Neuron (in vitro differentiated cells): ENCODE measurements around the gene DSCAML1.

Source experiments
- H2AFZ ChIP-seq: one replicate; pipeline ENCODE4 v1.6.1; 2013; ENCODE audit warnings: low read depth, mild to moderate bottlenecking, inconsistent platforms, low read length, moderate library complexity
- H3K27me3 ChIP-seq: one replicate; pipeline ENCODE4 v1.6.1; 2013; ENCODE audit warnings: low read length; ENCODE audit not compliant: insufficient read depth
- H3K36me3 ChIP-seq: one replicate; pipeline ENCODE4 v1.6.1; 2013; ENCODE audit warnings: low read length; ENCODE audit not compliant: insufficient read depth
- H3K4me1 ChIP-seq: one replicate; pipeline ENCODE4 v1.6.1; 2013; ENCODE audit warnings: low read length; ENCODE audit not compliant: insufficient read depth
- H3K4me3 ChIP-seq: 2 replicates; pipeline ENCODE4 v1.5.1; 2013; ENCODE audit warnings: mild to moderate bottlenecking, low read length, moderate library complexity
- H3K9me3 ChIP-seq: one replicate; pipeline ENCODE4 v1.6.1; 2013; ENCODE audit warnings: low read length

The DSCAML1 gene

GRCh38 chr11:117492578-117493251, 304.3 kb downstream of the DSCAML1 start:
- no peak overlapping the region for H3K4me3 ChIP-seq
- H3K4me1 ChIP-seq, result peaks cover 10% of the 10 kb centered on the region
- H3K9me3 ChIP-seq, result no peaks in the 10 kb centered on the region
- H3K27me3 ChIP-seq, result peaks cover 23% of the 10 kb centered on the region
- no peak overlapping the region for H2AFZ ChIP-seq
- H3K36me3 ChIP-seq, result no peaks in the 10 kb centered on the region

- Histone ChIP-seq H3K36me3 (no peaks in the 10 kb centered on the region), H3K27me3 (peaks cover 23% of the 10 kb centered on the region), H3K4me3 (no peak overlapping the region), H3K4me1 (peaks cover 10% of the 10 kb centered on the region), H3K9me3 (no peaks in the 10 kb centered on the region), H2AFZ (no peak overlapping the region)
Measured at GRCh38 chr11:117490911-117491310, 306.1 kb downstream of the DSCAML1 start.

- Histone ChIP-seq H3K4me3 (no peak overlapping the region), H3K9me3 (no peaks in the 10 kb centered on the region), H3K4me1 (peaks cover 10% of the 10 kb centered on the region), H2AFZ (no peak overlapping the region), H3K36me3 (no peaks in the 10 kb centered on the region), H3K27me3 (peaks cover 22% of the 10 kb centered on the region)
Measured at GRCh38 chr11:117489999-117490679, 306.9 kb downstream of the DSCAML1 start.

DNA sequence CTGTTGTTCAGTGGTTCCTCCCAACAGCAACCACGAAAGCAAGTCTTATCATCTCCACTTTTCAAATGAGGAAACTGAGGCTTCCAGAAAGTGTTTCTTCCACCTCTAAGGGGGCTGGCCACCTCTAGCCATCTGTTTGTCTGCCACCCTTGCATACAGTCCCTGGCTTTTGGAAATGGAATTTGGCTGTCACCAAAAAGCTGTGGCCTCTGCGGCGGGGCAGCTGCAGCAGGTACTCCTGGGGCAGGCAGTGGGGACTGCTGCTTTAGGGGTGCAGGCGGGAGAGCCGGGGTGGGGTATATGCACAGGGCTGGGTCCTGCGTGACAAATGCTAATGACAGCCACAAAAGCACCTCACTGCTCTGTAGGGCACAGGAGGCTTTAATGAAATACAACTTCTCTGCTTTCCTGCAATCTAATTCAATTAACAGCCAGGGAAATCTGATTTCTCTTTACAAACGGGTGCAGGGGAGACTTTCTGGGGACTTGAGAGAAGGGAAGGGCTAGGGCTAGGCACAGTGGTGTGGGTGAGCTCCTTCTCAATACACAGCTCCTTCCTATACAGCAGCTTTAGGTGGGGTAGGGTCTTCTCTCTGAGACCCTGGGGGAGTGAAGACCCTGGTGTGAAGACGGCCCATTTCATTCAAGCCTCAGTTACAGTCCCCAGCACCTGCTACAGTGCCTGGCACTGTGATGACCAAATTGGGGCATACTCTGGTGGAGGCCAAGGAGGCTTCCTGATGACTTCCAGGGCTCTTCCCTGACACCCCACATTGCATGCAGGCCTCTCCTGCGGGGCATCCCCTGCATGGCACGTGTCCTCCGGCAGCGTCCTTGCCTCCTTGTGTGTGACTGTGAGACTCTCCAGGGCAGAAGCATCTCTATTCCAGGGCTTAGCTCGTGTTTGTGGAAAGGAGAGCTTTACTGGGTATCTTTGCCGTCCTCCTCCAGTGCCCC, 307.7 kb downstream of the DSCAML1 start:
- peaks cover 22% of the 10 kb centered on the region for H3K27me3 ChIP-seq
- H3K4me1 ChIP-seq, result peaks cover 12% of the 10 kb centered on the region
- no peak overlapping the region for H2AFZ ChIP-seq
- no peaks in the 10 kb centered on the region for H3K9me3 ChIP-seq
- H3K4me3 ChIP-seq, result no peak overlapping the region
- no peaks in the 10 kb centered on the region for H3K36me3 ChIP-seq

GRCh38 chr11:117486059-117486458, 311.0 kb downstream of the DSCAML1 start:
- peaks cover 15% of the 10 kb centered on the region for H3K27me3 ChIP-seq
- peaks cover 15% of the 10 kb centered on the region for H3K4me1 ChIP-seq

DNA sequence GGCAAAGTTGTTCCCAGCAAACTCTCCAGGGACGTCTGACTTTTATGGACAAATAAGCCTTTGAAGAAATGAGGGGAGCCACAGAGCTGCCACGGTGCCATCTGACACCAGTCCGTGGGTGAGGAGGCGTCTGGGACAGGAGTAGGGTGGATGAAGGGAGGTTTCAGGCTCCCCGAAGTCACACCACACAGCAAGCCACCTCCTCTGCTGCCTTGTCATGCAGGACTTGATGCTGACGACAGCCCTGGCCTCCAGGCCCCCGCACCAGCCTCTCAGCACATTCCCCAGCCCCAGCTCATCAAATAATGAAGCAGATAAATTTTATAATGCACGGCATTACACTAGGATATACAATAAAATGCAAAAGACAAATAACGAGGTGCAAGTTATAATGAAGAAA, 312.9 kb downstream of the DSCAML1 start:
- H3K4me3 ChIP-seq, result no peak overlapping the region
- H3K27me3 ChIP-seq, result peaks cover 3% of the 10 kb centered on the region
- no peak overlapping the region for H2AFZ ChIP-seq
- no peaks in the 10 kb centered on the region for H3K36me3 ChIP-seq
- H3K4me1 ChIP-seq, result peaks cover 5% of the 10 kb centered on the region
- H3K9me3 ChIP-seq, result no peaks in the 10 kb centered on the region

More at GRCh38 chr11:117486059-117486458, 311.0 kb downstream of the DSCAML1 start:
- H3K36me3 ChIP-seq, result no peaks in the 10 kb centered on the region
- no peak overlapping the region for H2AFZ ChIP-seq
- H3K9me3 ChIP-seq, result no peaks in the 10 kb centered on the region
- no peak overlapping the region for H3K4me3 ChIP-seq

GRCh38 chr11:117483372-117483771, 313.6 kb downstream of the DSCAML1 start:
- H2AFZ ChIP-seq, result no peak overlapping the region
- H3K36me3 ChIP-seq, result no peaks in the 10 kb centered on the region
- peaks cover 5% of the 10 kb centered on the region for H3K4me1 ChIP-seq
- H3K4me3 ChIP-seq, result no peak overlapping the region
- peaks cover under 1% of the 10 kb centered on the region for H3K27me3 ChIP-seq
- no peaks in the 10 kb centered on the region for H3K9me3 ChIP-seq

GRCh38 chr11:117482881-117483280, 314.1 kb downstream of the DSCAML1 start:
- Histone ChIP-seq H3K9me3 (no peaks in the 10 kb centered on the region), H3K36me3 (no peaks in the 10 kb centered on the region), H3K27me3 (no peaks in the 10 kb centered on the region), H3K4me3 (no peak overlapping the region), H3K4me1 (peaks cover 5% of the 10 kb centered on the region), H2AFZ (no peak overlapping the region)

DNA sequence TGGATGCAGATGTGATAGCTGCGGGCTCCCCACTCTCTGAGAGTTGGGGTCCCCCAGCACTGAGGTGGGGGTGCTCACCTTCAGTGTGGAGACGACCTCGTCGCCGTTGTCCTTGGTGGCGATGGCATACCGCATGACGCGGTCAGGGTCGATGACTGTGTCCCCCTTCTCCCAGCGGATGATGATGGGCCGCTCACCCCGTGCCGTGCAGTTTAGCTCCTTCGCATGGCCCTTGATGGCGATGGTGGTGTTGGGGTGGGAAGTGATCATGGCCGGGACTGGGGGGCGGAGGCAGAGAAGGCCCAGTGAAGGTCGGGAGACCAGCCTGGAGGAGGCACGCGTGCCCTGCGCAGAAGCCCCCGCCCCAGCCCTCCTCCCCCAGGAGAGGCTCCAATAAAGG, 315.1 kb downstream of the DSCAML1 start:
- peaks cover 5% of the 10 kb centered on the region for H3K4me1 ChIP-seq
- no peak overlapping the region for H3K4me3 ChIP-seq
- no peaks in the 10 kb centered on the region for H3K9me3 ChIP-seq
- H3K27me3 ChIP-seq, result no peaks in the 10 kb centered on the region
- H2AFZ ChIP-seq, result no peak overlapping the region
- H3K36me3 ChIP-seq, result no peaks in the 10 kb centered on the region

DNA sequence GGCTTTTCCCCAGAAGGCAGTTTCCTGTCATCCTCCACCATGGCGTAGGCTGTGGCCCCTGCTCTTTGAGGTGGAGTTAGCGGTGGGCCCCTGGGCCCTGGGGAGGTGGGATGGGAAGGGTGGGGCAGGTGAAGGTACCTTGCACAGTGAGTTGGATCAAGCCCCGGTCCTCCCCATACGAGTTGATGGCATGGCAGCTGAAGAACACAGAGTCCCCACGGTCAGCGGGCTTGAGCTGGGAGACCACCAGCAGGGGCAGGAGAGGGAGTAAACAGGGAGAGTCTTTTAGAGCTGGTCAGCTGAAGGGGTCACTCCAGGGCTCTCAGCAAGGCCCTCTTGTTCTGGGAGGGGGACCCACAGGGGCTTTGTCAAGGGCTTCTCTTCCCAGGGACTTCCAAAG, 316.0 kb downstream of the DSCAML1 start:
- Histone ChIP-seq H2AFZ (no peak overlapping the region), H3K36me3 (no peaks in the 10 kb centered on the region), H3K4me3 (no peak overlapping the region), H3K9me3 (no peaks in the 10 kb centered on the region), H3K27me3 (no peaks in the 10 kb centered on the region), H3K4me1 (peaks cover 5% of the 10 kb centered on the region)

DNA sequence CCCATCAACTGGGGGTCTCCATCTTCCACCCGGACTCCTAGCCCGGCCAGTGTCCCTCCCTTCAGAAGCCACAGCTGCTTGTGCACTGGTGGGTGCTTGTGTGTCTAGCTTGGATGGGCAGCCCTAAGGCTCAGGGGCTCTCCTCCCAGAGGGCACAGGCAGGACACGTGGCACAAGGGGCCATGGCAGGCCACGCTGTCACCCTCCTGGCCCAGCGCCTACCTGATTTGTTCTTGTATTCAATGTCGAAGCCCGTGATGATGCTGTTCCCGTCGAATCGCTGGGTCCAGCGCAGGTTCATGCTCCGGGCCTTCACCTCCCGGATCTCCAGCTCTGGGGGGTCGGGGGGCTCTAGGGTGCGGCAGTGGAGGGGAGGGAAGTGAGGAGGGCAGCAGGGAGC, 316.8 kb downstream of the DSCAML1 start:
- peaks cover 5% of the 10 kb centered on the region for H3K4me1 ChIP-seq
- no peaks in the 10 kb centered on the region for H3K36me3 ChIP-seq
- no peaks in the 10 kb centered on the region for H3K9me3 ChIP-seq
- no peaks in the 10 kb centered on the region for H3K27me3 ChIP-seq
- no peak overlapping the region for H3K4me3 ChIP-seq
- no peak overlapping the region for H2AFZ ChIP-seq

GRCh38 chr11:117479372-117479771, 317.6 kb downstream of the DSCAML1 start:
- no peak overlapping the region for H3K4me3 ChIP-seq
- H3K36me3 ChIP-seq, result no peaks in the 10 kb centered on the region
- no peak overlapping the region for H2AFZ ChIP-seq
- peaks cover 5% of the 10 kb centered on the region for H3K4me1 ChIP-seq
- no peaks in the 10 kb centered on the region for H3K27me3 ChIP-seq
- H3K9me3 ChIP-seq, result no peaks in the 10 kb centered on the region

- Histone ChIP-seq H3K27me3 (no peaks in the 10 kb centered on the region), H3K4me3 (no peak overlapping the region), H3K36me3 (no peaks in the 10 kb centered on the region), H2AFZ (no peak overlapping the region), H3K9me3 (no peaks in the 10 kb centered on the region), H3K4me1 (peaks cover under 1% of the 10 kb centered on the region)
Measured at GRCh38 chr11:117478926-117479325, 318.1 kb downstream of the DSCAML1 start.
